ENCODE data around the gene ANKRD42.

ANKRD42 gene

GRCh38 chr11:83292709-83293456, 99.4 kb downstream of the ANKRD42 start:
- peak in 9 of 14 donors; percentile 9 to 65 (median 26) for DNase-seq

DNA sequence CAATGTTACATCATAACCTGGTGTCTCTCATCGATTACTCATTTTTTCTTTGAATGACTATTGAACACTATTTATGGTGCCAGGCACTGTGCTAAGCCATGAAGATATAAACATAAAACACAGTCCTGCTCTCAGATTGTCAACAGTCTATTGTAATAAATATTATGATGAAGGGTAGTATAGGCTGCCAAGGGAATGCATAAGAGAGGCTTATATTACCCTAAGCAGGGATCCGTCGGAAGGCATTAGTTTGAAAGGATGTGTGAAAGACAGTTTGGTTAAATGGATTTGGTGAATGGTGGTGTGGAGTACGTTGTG, 99.9 kb downstream of the ANKRD42 start:
- no peak for DNase-seq

DNA sequence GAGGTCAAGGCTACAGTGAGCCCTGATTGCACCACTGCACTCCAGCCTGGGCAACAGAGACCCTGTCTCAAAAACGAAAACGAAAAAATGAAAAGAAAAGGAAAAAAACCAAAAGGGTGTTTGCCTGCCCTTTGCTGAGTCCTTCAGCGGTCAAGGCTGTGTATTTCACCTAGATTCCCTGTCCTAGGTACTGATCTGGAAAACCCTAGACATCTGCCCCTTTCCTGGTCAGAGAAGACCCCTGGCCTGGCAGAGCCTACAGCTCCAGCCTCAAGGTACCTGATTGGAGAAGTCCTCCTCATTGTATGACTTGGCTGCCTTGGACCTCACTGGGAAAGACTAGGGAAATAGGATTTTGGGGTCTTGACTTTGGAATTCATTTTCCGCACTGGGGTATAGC, 100.7 kb downstream of the ANKRD42 start:
- no peak for DNase-seq
